Endometrial microvascular endothelial cells (primary cell): ENCODE data around the gene FGFR3. TPM values are rescaled to one million over a fixed set of nuclear protein-coding genes. Genes with fewer than 3 reads are reported as not detected.

ENCODE experiments used
- in situ Hi-C: cut with HindIII; loops from 2 replicates; pipeline ENCODE4 v1.10.0; 2017; ENCODE audit warnings: low sequenced_read_pairs, low pct_unique_long_range_greater_than_20kb; ENCODE audit errors: inconsistent ontology term
- total RNA-seq: library from RNA; depleted of rRNA; stranded (reverse); fragments of >200 nt; gene quantifications from one replicate; pipeline ENCODE4 v1.2.3, GENCODE V29; 2015; ENCODE audit errors: inconsistent ontology term

Gene FGFR3
- 0.19 TPM for total RNA-seq

GRCh38 chr4:1792832-1793495 is at the start of gene FGFR3:
Gene FGFR3, plus strand, starts transcription at chr4:1793293. Its CDS starts 642 bp downstream, at chr4:1793935.
- in situ Hi-C loops: no loop called here

GRCh38 chr4:1743551-1743950 is 49.5 kb upstream of the FGFR3 start:
- in situ Hi-C loops: no loop called here

GRCh38 chr4:1743975-1744374 is 49.1 kb upstream of the FGFR3 start:
- in situ Hi-C loops: no loop called here

GRCh38 chr4:1744552-1744951 is 48.5 kb upstream of the FGFR3 start:
- in situ Hi-C loops: no loop called here

- in situ Hi-C loops: no loop called here
Measured at GRCh38 chr4:1745165-1745564, 47.9 kb upstream of the FGFR3 start.

GRCh38 chr4:1745697-1746096 is 47.4 kb upstream of the FGFR3 start:
- in situ Hi-C loops: no loop called here

- in situ Hi-C loops: no loop called here
Measured at GRCh38 chr4:1746265-1746691, 46.8 kb upstream of the FGFR3 start.

- in situ Hi-C loops: no loop called here
Measured at GRCh38 chr4:1746919-1747602, 46.0 kb upstream of the FGFR3 start.

GRCh38 chr4:1747603-1747967 is 45.5 kb upstream of the FGFR3 start:
- in situ Hi-C loops: no loop called here

GRCh38 chr4:1748465-1748995 is 44.6 kb upstream of the FGFR3 start:
- in situ Hi-C loops: no loop called here

GRCh38 chr4:1749370-1749769 is 43.7 kb upstream of the FGFR3 start:
- in situ Hi-C loops: no loop called here

GRCh38 chr4:1749826-1750225 is 43.3 kb upstream of the FGFR3 start:
- in situ Hi-C loops: no loop called here

- in situ Hi-C loops: no loop called here
Measured at GRCh38 chr4:1750381-1751154, 42.5 kb upstream of the FGFR3 start.

- in situ Hi-C loops: no loop called here
Measured at GRCh38 chr4:1751155-1751918, 41.8 kb upstream of the FGFR3 start.

- in situ Hi-C loops: no loop called here
Measured at GRCh38 chr4:1751919-1752283, 41.2 kb upstream of the FGFR3 start.

- in situ Hi-C loops: no loop called here
Measured at GRCh38 chr4:1752284-1753041, 40.6 kb upstream of the FGFR3 start.

- in situ Hi-C loops: no loop called here
Measured at GRCh38 chr4:1753294-1753696, 39.8 kb upstream of the FGFR3 start.

GRCh38 chr4:1753697-1754311 is 39.3 kb upstream of the FGFR3 start:
- in situ Hi-C loops: no loop called here
